Heart left ventricle (tissue), 16 donors: ENCODE data around the gene TBCD. TPM values are rescaled to one million over a fixed set of nuclear protein-coding genes. Genes with fewer than 3 reads are reported as not detected.

ENCODE experiments used
- ATAC-seq, 4 donors: fragments of 200-7000 bp; cut with Tn5 transposase; one replicate each; pipeline ENCODE4 v1.9.1; 2020 to 2022; ENCODE audit warnings: moderate library complexity in 4 of 4, mild to moderate bottlenecking in 3 of 4, moderate number of reproducible peaks in 1 of 4
- DNase-seq, 5 donors: peaks; one replicate each; pipeline ENCODE4 v3.0.0-alpha.2; 2020
- H3K27ac ChIP-seq, 12 donors: fragments of 200-600 bp; sonication (generic) in 4 of 12; one replicate each; pipeline versions ENCODE4 v1.5.0 to v1.8.0; 2016 to 2022; ENCODE audit warnings: mild to moderate bottlenecking in 2 of 12
- H3K27me3 ChIP-seq, 9 donors: fragments of 200-600 bp; sonication (generic) in 2 of 9; one replicate each; pipeline versions ENCODE4 v1.5.1 to v1.8.0; 2016 to 2022; ENCODE audit warnings: mild to moderate bottlenecking in 3 of 9
- H3K36me3 ChIP-seq, 9 donors: fragments of 200-600 bp; sonication (generic) in 2 of 9; one replicate each; pipeline versions ENCODE4 v1.5.0 to v1.8.0; 2018 to 2022; ENCODE audit warnings: mild to moderate bottlenecking in 2 of 9
- H3K4me1 ChIP-seq, 12 donors: fragments of 200-600 bp; sonication (generic) in 4 of 12; one replicate each; pipeline versions ENCODE4 v1.5.0 to v1.8.0; 2016 to 2022; ENCODE audit warnings: mild to moderate bottlenecking in 3 of 12
- H3K4me3 ChIP-seq, 12 donors: fragments of 200-600 bp; sonication (generic) in 4 of 12; one replicate each; pipeline versions ENCODE4 v1.5.0 to v1.8.0; 2017 to 2022; ENCODE audit warnings: mild to moderate bottlenecking in 9 of 12, moderate library complexity in 4 of 12
- H3K9me3 ChIP-seq, 12 donors: fragments of 200-600 bp; sonication (generic) in 4 of 12; one replicate each; pipeline versions ENCODE4 v1.5.0 to v1.8.0; 2016 to 2022; ENCODE audit warnings: mild to moderate bottlenecking in 1 of 12
- CTCF ChIP-seq, 12 donors: fragments of 200-600 bp; sonication (generic) in 4 of 12; IDR thresholded peaks; one replicate each; pipeline versions ENCODE4 v1.5.0 to v1.8.0; 2018 to 2022; ENCODE audit warnings: antibody characterized with exemption in 12 of 12, mild to moderate bottlenecking in 5 of 12
- POLR2A ChIP-seq, 2 donors: fragments of 450-650 bp; IDR thresholded peaks; one replicate each; pipeline ENCODE4 v1.6.1; 2017; ENCODE audit warnings: antibody characterized with exemption in 2 of 2, mild to moderate bottlenecking in 2 of 2, moderate library complexity in 2 of 2
- WGBS, 4 donors: extraction: QIAGEN DNeasy Blood & Tissue Kit in 2 of 4; methylation state at CpG; one replicate each; pipeline versions ENCODE4 v1.1.5 to v1.1.7; 2013 to 2018; 5-methylcytosine and 5-hydroxymethylcytosine counted together
- intact Hi-C, 10 donors: fragments of 100-400 bp; cut with DNase I; formaldehyde crosslinking; loops; one replicate each; pipeline versions ENCODE4 v1.11.1 to v1.14.2; 2022
- polyA plus RNA-seq, 2 donors: library from polyadenylated mRNA; stranded (reverse); fragments of 200-250 nt; gene quantifications; one replicate each; pipeline ENCODE4 v1.2.3, GENCODE V29; 2013
- total RNA-seq, 9 donors: library from RNA; depleted of rRNA in 2 of 9; stranded (reverse); fragments of >200 nt in 2 of 9; fragmentation: NEBNext Ultra II Directional in 3 of 9; extraction: Animal tissue kit (Norgen Biotek cat#: 25700) in 3 of 9; gene quantifications; one replicate each; pipeline versions ENCODE4 v1.1.0 to v1.2.4, GENCODE V29; 2016 to 2023
- donor health status: ischemic (EF 13 %, LVEDD 7.1; RV severe dilation, severe dysfunction).
- donor health status: healthy with polysubstance abuse.
- donor health status: DM: no; HTN: yes; CAD: no.
- donor health status: DM: no; HTN: no; CAD: no.
- donor health status: ischemic (EF 25% LVEDD 6.9; RV normal size, moderate dysfunction).
- donor health status: ischemic (EF 25% LVEDD 5.7; RV mildly dilated, moderate dysfunction).
- donor health status: healthy.
- donor health status: DM: yes; HTN: yes; CAD: no.
- donor health status: ischemic (EF 35%, LVEDD 5.7; RV mildly dilated, moderate dysfunction).
- donor health status: nonischemic (EF 11% LVEDD 7.7; RV severe dilation, severe dysfunction).
- donor health status: DM: yes; HTN: yes; CAD: no.
- donor health status: PGD.
- donor health status: ischemic (EF 29% LVEDD 5.4; RV normal size, mild dysfunction).
- donor health status: nonischemic (EF 23%, LVEDD 6.1; RV moderate dilation, normal function).

The TBCD gene
- total and polyA plus RNA-seq, 11 donors: 36.9 to 98.4 (median 58.5) TPM

- no peak for ATAC-seq
- Histone ChIP-seq H3K27me3 (no peaks in the 10 kb centered on the region), H3K27ac (no peak overlapping the region), H3K36me3 (peaks cover 0 to 65% (median 40%) of the 10 kb centered on the region in 9 donors), H3K4me1 (no peaks in the 10 kb centered on the region), H3K4me3 (no peak overlapping the region), H3K9me3 (no peaks in the 10 kb centered on the region)
- 80 to 86% (median 84%) methylated on average over 16 of the region's 16 CpGs for WGBS, 4 donors
- intact Hi-C loops: no loop called here
- no peak for TF ChIP-seq POLR2A (IDR thresholded peaks at IDR 0.05)
- no peak for DNase-seq
Observed at GRCh38 chr17:82901856-82902255, 150.0 kb downstream of the TBCD start.

- intact Hi-C loops: no loop called here
- no peaks in the 10 kb centered on the region for H3K9me3 ChIP-seq
- no peak overlapping the region for H3K4me3 ChIP-seq
- 91 to 94% (median 92%) methylated on average over 31 to 35 of the region's 37 CpGs for WGBS, 4 donors
- peaks cover 0 to 79% (median 52%) of the 10 kb centered on the region in 9 donors for H3K36me3 ChIP-seq
- no peaks in the 10 kb centered on the region for H3K27me3 ChIP-seq
- TF ChIP-seq POLR2A (IDR thresholded peaks at IDR 0.05): no peak
- TF ChIP-seq CTCF (IDR thresholded peaks at IDR 0.05): no peak
- H3K27ac ChIP-seq: no peak overlapping the region
- no peaks in the 10 kb centered on the region for H3K4me1 ChIP-seq
- ATAC-seq (no peak), DNase-seq (no peak)
Observed at GRCh38 chr17:82902972-82903874, 151.4 kb downstream of the TBCD start.

DNA sequence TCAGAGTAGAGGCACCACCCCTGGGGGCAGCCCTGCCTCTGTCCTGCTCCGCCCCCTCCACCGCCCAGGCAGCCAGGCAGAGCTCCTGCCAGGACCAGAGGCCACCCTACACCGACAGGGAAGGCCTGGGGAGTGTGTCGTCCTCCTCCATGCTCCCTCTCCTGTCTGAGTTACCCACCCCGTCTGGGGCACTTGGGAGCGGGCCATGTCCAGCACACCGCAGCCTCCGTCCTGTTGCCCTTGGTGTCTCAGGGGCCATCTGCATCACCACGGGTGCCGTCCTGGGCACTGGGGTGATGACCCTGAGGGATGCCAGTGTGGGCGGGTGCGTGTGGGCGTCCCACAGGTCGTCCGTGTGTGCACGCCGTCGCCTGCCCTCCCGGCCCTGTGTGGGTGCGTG is 153.3 kb downstream of the TBCD start:
- peaks cover 0 to 76% (median 51%) of the 10 kb centered on the region in 9 donors for H3K36me3 ChIP-seq

DNA sequence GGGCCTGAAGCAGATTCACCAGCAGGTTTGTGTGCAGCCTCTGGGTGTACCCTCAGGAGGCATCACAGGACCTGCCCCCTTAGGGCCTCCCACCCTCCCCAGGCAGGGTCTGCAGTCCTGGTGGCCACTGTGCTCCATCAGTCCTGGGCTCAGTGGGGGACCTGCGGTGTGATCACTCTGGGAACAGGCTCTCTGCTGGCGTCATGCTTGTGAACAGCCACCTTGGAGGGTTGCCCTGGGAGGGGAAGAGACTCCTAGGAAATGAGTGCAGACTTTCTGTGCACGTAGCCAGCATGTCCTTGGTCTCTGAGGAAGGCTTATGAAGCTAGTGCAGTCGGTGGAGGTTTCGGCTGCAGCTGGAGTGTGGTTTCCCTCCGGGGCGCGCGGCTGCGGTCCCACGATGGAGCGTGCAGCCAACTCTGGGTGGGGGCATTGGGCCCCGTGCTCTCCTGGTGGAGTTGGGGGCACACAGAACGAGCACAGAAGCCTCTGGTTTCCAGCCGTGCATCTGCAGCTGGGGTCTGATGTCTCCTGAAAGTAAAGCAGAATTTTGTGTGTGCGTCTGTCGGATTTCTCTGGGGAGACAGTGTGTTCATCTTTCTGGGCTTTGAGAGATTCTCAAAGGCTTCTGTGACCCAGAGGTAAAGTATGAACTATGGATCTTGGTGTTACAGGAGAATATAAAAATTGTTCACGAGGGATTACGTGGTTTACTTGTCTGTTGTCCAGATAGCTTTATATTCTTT is 156.1 kb downstream of the TBCD start:
- WGBS, 4 donors: 83 to 96% (median 94%) methylated on average over 17 to 19 of the region's 19 CpGs

More for the DNA sequence above, 153.3 kb downstream of the TBCD start:
- no peak for TF ChIP-seq POLR2A (IDR thresholded peaks at IDR 0.05)
- TF ChIP-seq CTCF (IDR thresholded peaks at IDR 0.05): no peak
- no peak for ATAC-seq
- Histone ChIP-seq H3K27me3 (no peaks in the 10 kb centered on the region), H3K4me3 (no peak overlapping the region), H3K27ac (no peak overlapping the region), H3K9me3 (no peaks in the 10 kb centered on the region), H3K4me1 (no peaks in the 10 kb centered on the region)
- intact Hi-C loops: no loop called here
- DNase-seq: no peak
- 90 to 98% (median 94%) methylated on average over 15 to 20 of the region's 20 CpGs for WGBS, 4 donors

More for the DNA sequence above, 156.1 kb downstream of the TBCD start:
- DNase-seq (no peak), ATAC-seq (no peak)
- Histone ChIP-seq H3K4me1 (peaks cover 0 to 16% (median 0%) of the 10 kb centered on the region in 12 donors), H3K4me3 (no peak overlapping the region), H3K27ac (no peak overlapping the region), H3K27me3 (no peaks in the 10 kb centered on the region), H3K36me3 (peaks cover 0 to 68% (median 39%) of the 10 kb centered on the region in 9 donors), H3K9me3 (no peaks in the 10 kb centered on the region)
- intact Hi-C loops: no loop called here
- TF ChIP-seq POLR2A (IDR thresholded peaks at IDR 0.05): no peak
- no peak for TF ChIP-seq CTCF (IDR thresholded peaks at IDR 0.05)
